Mammary epithelial cell (primary cell): ENCODE results near the gene DCC.

ENCODE experiments used
- CTCF ChIP-seq, 2 donors: IDR thresholded peaks in 1 of 2; conservative IDR thresholded peaks in 1 of 2; 2 replicates each; pipeline ENCODE4 v1.5.1; 2011 to 2012; ENCODE audit warnings: inconsistent platforms in 2 of 2, low read length in 2 of 2, mild to moderate bottlenecking in 2 of 2, control low read depth in 1 of 2, low read depth in 1 of 2; ENCODE audit not compliant: insufficient read depth in 1 of 2; ENCODE audit errors: extremely low read depth in 1 of 2
- EZH2 ChIP-seq: IDR thresholded peaks from 2 replicates; pipeline ENCODE4 v1.6.1; 2012; ENCODE audit warnings: low read length, inconsistent platforms, borderline replicate concordance

GRCh38 chr18:53253789-53254188, 913.8 kb downstream of the DCC start:
- TF ChIP-seq EZH2 (no peak), CTCF (conservative IDR thresholded peaks at IDR 0.05 in 1 of 2, IDR thresholded peaks at IDR 0.05 in 1 of 2; ENCODE audit: extremely low read depth in 1 of 2, insufficient read depth in 1 of 2, low read depth in 1 of 2, low read length in 2 of 2) (no peak)
